ENCODE measurements around the gene KCNQ1OT1. TPM values are rescaled to one million over a fixed set of nuclear protein-coding genes. Genes with fewer than 3 reads are reported as not detected.

Gene KCNQ1OT1
- total RNA-seq, 2 donors from 2014 or later, result 0.52 to 1.1 TPM

Other genes with a start within 250 kb of the KCNQ1OT1 start
- 1 to 10 TPM; 1.2 to 2.0 TPM for gene CDKN1C, start 185.8 kb upstream of the KCNQ1OT1 start, total RNA-seq
- 1 to 10 TPM; 3.0 to 4.5 TPM for gene PHLDA2, start 229.4 kb upstream of the KCNQ1OT1 start, total RNA-seq

Data from natural killer cell treated with Interleukin-12 subunit alpha and Interleukin-12 subunit beta and Interleukin-15 and Interleukin-18, amount 100 ng/mL, for 72 hours (primary cell).